GM18907 (cell line): ENCODE data around the gene AKT1.

ENCODE experiments used
- ATAC-seq: cut with Tn5 transposase; IDR thresholded peaks from one replicate; pipeline ENCODE4 v1.9.1; 2021; ENCODE audit warnings: mild to moderate bottlenecking, moderate library complexity; ENCODE audit not compliant: unreplicated experiment

AKT1 gene

GRCh38 chr14:104774453-104775072 lies 21.0 kb downstream of the AKT1 start:
- no peak for ATAC-seq

- ATAC-seq: no peak
These were observed 21.8 kb downstream of the AKT1 start for GRCh38 chr14:104773505-104774452.

- ATAC-seq: no peak
These were observed 22.6 kb downstream of the AKT1 start for GRCh38 chr14:104772707-104773504.

GRCh38 chr14:104771918-104772706 lies 23.4 kb downstream of the AKT1 start:
- ATAC-seq: no peak

GRCh38 chr14:104771374-104771773 lies 24.2 kb downstream of the AKT1 start:
- ATAC-seq: no peak

- no peak for ATAC-seq
These were observed 24.7 kb downstream of the AKT1 start for GRCh38 chr14:104770851-104771272.

- no peak for ATAC-seq
These were observed 25.4 kb downstream of the AKT1 start for GRCh38 chr14:104770072-104770579.

GRCh38 chr14:104769324-104770071 lies 26.1 kb downstream of the AKT1 start:
- ATAC-seq: no peak

- ATAC-seq: no peak
These were observed 26.9 kb downstream of the AKT1 start for GRCh38 chr14:104768437-104769323.

- ATAC-seq: no peak
These were observed 28.0 kb downstream of the AKT1 start for GRCh38 chr14:104767634-104767918.

- ATAC-seq: no peak
These were observed 28.5 kb downstream of the AKT1 start for GRCh38 chr14:104766863-104767633.

- no peak for ATAC-seq
These were observed 29.2 kb downstream of the AKT1 start for GRCh38 chr14:104766256-104766862.

GRCh38 chr14:104765517-104765916 lies 30.0 kb downstream of the AKT1 start:
- no peak for ATAC-seq

GRCh38 chr14:104758981-104759969 lies 36.3 kb downstream of the AKT1 start:
- ATAC-seq: no peak

- ATAC-seq: no peak
These were observed 37.7 kb downstream of the AKT1 start for GRCh38 chr14:104757681-104758392.

GRCh38 chr14:104757238-104757585 lies 38.3 kb downstream of the AKT1 start:
- ATAC-seq: no peak
